Suprapubic skin (tissue), 4 donors: ENCODE data around the gene CCDC88C. TPM values are rescaled to one million over a fixed set of nuclear protein-coding genes. Genes with fewer than 3 reads are reported as not detected.

ENCODE experiments used
- DNase-seq, 2 donors: peaks; one replicate each; pipeline ENCODE4 v3.0.0-alpha.2; 2019; ENCODE audit warnings: low spot score in 2 of 2
- H3K27ac ChIP-seq: fragments of 200-600 bp; sonication (generic); one replicate; pipeline ENCODE4 v1.5.1; 2019
- H3K27me3 ChIP-seq: fragments of 200-600 bp; sonication (generic); one replicate; pipeline ENCODE4 v1.5.1; 2019
- H3K36me3 ChIP-seq: fragments of 200-600 bp; sonication (generic); one replicate; pipeline ENCODE4 v1.5.1; 2019
- H3K4me1 ChIP-seq: fragments of 200-600 bp; sonication (generic); one replicate; pipeline ENCODE4 v1.5.1; 2019
- H3K4me3 ChIP-seq: fragments of 200-600 bp; sonication (generic); one replicate; pipeline ENCODE4 v1.5.1; 2019; ENCODE audit warnings: mild to moderate bottlenecking
- H3K9me3 ChIP-seq: fragments of 200-600 bp; sonication (generic); one replicate; pipeline ENCODE4 v1.5.1; 2019
- EP300 ChIP-seq: sonication (generic); formaldehyde crosslinking; IDR thresholded peaks from one replicate; pipeline ENCODE4 v1.6.1; 2017; ENCODE audit warnings: antibody characterized with exemption
- POLR2A ChIP-seq, 2 donors: fragments of 450-650 bp; IDR thresholded peaks; one replicate each; pipeline ENCODE4 v1.6.1; 2017; ENCODE audit warnings: antibody characterized with exemption in 2 of 2, mild to moderate bottlenecking in 2 of 2, moderate library complexity in 2 of 2
- POLR2AphosphoS5 ChIP-seq, 3 donors: sonication (generic); formaldehyde crosslinking; IDR thresholded peaks; one replicate each; pipeline ENCODE4 v1.6.1; 2017; ENCODE audit warnings: antibody characterized with exemption in 3 of 3
- WGBS: methylation state at CpG from one replicate; pipeline ENCODE4 v1.1.5; 2018; 5-methylcytosine and 5-hydroxymethylcytosine counted together
- total RNA-seq, 4 donors: library from RNA; depleted of rRNA; stranded (reverse); fragments of >200 nt; gene quantifications; one replicate each; pipeline ENCODE4 v1.1.0, GENCODE V29; 2016
- TF ChIP-seq, protein P1 (sequence below), 2 donors: fragments of 200-600 bp in 1 of 2; fragments of 450-650 bp in 1 of 2; sonication (generic) in 1 of 2; IDR thresholded peaks; one replicate each; pipeline ENCODE4 v1.5.1; 2016 to 2019; ENCODE audit warnings: antibody characterized with exemption in 2 of 2, mild to moderate bottlenecking in 1 of 2, moderate library complexity in 1 of 2

CCDC88C gene
- total RNA-seq, 4 donors from 2014 or later = 16.6 to 25.0 (median 22.8) TPM

DNA sequence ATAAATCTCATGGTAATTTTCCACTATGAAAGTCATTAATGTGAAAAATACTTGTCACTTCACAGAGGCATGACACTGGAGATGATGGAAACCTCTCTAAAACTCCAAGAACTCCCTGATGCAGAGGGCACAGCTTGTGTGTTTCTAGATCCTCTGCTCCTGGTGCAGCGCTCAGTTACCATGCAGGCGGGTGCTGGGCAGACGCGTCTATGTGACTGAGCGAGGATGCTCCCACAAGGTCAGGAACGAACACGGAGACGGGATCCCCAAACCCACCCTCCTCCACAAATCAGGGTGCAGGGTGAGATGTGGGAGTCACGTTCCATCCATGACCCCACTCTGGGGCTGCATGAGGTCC, 81.5 kb downstream of the CCDC88C start:
- H3K27ac ChIP-seq = no peak overlapping the region
- no peaks in the 10 kb centered on the region for H3K27me3 ChIP-seq
- no peaks in the 10 kb centered on the region for H3K9me3 ChIP-seq
- H3K36me3 ChIP-seq = peaks cover 31% of the 10 kb centered on the region
- no peak overlapping the region for H3K4me3 ChIP-seq
- TF ChIP-seq POLR2AphosphoS5 (IDR thresholded peaks at IDR 0.05) (no peak), POLR2A (IDR thresholded peaks at IDR 0.05) (no peak), EP300 (no peak)
- TF ChIP-seq, protein P1, sequence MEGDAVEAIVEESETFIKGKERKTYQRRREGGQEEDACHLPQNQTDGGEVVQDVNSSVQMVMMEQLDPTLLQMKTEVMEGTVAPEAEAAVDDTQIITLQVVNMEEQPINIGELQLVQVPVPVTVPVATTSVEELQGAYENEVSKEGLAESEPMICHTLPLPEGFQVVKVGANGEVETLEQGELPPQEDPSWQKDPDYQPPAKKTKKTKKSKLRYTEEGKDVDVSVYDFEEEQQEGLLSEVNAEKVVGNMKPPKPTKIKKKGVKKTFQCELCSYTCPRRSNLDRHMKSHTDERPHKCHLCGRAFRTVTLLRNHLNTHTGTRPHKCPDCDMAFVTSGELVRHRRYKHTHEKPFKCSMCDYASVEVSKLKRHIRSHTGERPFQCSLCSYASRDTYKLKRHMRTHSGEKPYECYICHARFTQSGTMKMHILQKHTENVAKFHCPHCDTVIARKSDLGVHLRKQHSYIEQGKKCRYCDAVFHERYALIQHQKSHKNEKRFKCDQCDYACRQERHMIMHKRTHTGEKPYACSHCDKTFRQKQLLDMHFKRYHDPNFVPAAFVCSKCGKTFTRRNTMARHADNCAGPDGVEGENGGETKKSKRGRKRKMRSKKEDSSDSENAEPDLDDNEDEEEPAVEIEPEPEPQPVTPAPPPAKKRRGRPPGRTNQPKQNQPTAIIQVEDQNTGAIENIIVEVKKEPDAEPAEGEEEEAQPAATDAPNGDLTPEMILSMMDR (IDR thresholded peaks at IDR 0.05) = no peak
- H3K4me1 ChIP-seq = peaks cover 16% of the 10 kb centered on the region
- DNase-seq = no peak
- 95% methylated on average over 4 of the region's 9 CpGs for WGBS

DNA sequence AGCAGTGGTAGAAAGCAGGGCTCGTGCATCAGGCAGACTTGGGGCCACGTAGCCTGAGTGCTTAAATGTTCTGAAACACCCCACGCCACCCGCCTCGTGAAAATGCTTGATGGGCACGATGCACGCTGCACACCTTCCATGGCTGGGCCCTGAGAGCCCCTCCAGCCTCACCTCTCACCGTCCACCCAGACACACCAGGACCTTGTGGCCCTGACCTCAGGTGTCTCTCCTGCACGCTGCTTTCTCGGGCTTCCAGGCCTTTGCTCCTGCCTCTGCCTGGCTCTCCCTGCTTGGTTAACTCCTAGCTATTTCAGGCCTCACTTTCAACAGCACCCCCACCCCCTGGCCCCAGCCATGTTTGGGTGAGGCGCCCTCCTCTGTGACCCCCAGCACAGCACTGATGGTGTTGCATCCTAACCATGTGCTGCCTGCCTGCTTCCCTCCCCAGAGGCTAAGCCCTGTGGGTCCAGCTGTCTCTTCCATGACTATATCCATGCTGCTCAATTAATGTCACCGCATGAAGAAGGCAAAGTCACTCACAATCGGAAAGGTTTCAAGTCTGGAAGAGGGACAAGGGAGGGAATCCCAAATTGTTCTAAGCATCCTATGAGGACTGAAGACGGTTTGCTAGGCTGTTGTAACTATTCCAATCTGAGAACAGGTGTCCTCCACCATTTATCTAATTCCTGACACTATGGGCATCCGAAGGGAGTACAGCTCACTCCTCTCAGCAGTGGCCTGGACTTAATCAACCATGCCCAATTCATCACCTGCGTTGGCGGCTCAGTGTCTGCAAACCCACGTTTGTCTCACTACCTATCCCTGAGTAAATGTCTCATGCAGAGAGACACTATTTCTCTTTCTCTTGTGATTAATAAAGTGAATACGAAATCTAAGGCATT, 82.2 kb downstream of the CCDC88C start:
- WGBS = 90% methylated on average over 19 of the region's 19 CpGs
- no peak for DNase-seq

DNA sequence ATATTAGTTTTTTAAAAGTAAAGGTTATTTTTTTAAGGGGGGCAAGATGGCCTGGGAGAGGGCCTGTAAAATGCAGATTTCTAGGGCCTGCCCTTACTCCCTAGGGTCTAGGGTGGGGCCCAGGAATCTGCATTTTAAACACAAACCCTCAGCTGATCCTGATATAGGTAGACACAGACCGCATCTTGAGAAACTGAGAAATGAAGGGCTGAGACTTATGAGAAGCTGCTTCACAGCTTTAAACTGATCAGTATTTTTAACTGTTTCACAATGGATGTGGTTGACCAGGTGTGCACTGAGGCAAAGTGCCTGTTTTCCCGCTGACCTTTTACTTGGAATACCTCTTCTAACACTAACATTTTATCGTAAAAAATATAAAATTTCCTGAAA, 84.0 kb downstream of the CCDC88C start:
- Histone ChIP-seq H3K4me1 (peaks cover 16% of the 10 kb centered on the region), H3K4me3 (no peak overlapping the region), H3K27ac (no peak overlapping the region), H3K9me3 (no peaks in the 10 kb centered on the region), H3K36me3 (peaks cover 26% of the 10 kb centered on the region), H3K27me3 (no peaks in the 10 kb centered on the region)
- no peak for DNase-seq
- TF ChIP-seq, protein P1 (IDR thresholded peaks at IDR 0.05) = no peak
- no peak for TF ChIP-seq POLR2AphosphoS5 (IDR thresholded peaks at IDR 0.05)
- TF ChIP-seq POLR2A (IDR thresholded peaks at IDR 0.05) = no peak
- no peak for TF ChIP-seq EP300
- 97% methylated on average over 3 of the region's 3 CpGs for WGBS

More for the DNA sequence above, 82.2 kb downstream of the CCDC88C start:
- H3K4me3 ChIP-seq = no peak overlapping the region
- H3K9me3 ChIP-seq = no peaks in the 10 kb centered on the region
- H3K36me3 ChIP-seq = peaks cover 31% of the 10 kb centered on the region
- no peaks in the 10 kb centered on the region for H3K27me3 ChIP-seq
- TF ChIP-seq POLR2AphosphoS5 (IDR thresholded peaks at IDR 0.05) = no peak
- no peak for TF ChIP-seq POLR2A (IDR thresholded peaks at IDR 0.05)
- TF ChIP-seq, protein P1 (IDR thresholded peaks at IDR 0.05) = no peak
- no peak for TF ChIP-seq EP300
- peaks cover 16% of the 10 kb centered on the region for H3K4me1 ChIP-seq
- H3K27ac ChIP-seq = no peak overlapping the region

DNA sequence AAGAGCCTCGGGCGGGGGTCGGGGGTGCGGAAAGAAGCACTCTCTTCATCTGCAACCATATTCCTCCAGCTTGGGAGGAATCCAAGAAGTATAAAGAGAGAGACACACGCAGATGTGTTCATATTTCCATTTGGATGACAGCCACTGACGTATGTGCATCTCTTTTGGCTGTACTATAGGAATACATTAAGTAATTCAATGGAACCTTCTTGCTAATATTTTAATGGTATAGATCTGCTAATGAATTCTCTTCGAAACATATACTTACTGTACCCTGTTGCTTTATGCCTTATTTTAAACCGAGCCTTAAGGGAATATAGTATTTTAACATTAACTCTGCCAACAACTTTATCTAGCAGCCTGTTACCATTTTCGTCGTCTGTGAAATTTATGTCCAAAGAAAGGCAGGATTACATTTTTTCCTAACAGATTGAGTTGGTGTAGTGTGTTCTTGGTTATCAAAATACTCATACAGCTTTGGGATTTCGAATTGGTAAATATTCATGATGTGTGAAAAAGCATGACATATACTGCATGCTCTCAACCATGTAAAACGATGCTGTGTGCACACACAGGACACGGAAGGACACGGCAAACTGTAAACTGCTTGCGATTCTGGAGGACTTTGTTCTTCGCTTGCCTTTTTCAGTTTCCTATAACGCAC, 84.5 kb downstream of the CCDC88C start:
- WGBS = 84% methylated on average over 17 of the region's 17 CpGs
- Histone ChIP-seq H3K4me1 (peaks cover 16% of the 10 kb centered on the region), H3K27ac (no peak overlapping the region), H3K27me3 (no peaks in the 10 kb centered on the region), H3K4me3 (no peak overlapping the region), H3K36me3 (peaks cover 21% of the 10 kb centered on the region), H3K9me3 (no peaks in the 10 kb centered on the region)
- DNase-seq = no peak
- no peak for TF ChIP-seq POLR2A (IDR thresholded peaks at IDR 0.05)
- no peak for TF ChIP-seq POLR2AphosphoS5 (IDR thresholded peaks at IDR 0.05)

DNA sequence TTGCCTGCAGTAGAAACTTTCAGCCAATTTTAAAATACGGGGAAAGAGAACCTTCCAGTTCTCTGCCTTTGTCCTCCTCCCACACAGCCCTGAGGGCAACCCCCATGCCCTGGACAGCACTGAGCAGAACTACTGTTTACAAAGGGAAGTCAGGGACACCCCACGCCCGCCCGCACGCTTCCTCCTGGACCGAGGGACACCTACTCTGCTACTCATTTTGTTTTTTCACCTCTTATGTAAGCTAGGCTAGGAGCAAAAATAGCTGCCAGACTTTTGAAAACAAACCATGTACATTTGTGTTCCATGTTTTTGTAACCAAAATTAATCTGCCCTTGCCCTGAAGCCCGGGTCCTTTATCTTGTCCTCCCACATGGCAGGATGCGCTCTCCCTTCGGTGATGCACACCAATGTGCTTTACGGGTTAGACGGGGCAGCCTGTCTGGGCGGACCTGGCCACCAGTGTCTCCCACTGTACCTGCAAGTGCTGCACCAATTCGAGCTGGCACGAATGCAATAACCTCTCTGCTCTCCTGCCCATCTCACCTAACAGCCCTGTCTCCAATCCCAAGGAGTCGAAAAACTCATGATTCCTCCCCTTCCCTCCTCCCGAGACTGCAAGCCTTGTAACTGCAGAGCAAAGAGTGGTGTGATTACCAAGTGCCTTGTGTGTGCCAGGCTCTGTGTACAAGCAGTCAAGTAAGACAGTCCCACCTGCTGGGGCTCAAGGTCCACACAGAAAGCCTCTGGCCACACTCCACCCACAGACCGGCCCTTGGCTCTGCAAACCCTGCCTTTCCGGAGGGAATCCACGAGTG, 85.2 kb downstream of the CCDC88C start:
- Histone ChIP-seq H3K4me1 (peaks cover 16% of the 10 kb centered on the region), H3K9me3 (no peaks in the 10 kb centered on the region), H3K27me3 (no peaks in the 10 kb centered on the region), H3K4me3 (no peak overlapping the region), H3K27ac (no peak overlapping the region), H3K36me3 (peaks cover 13% of the 10 kb centered on the region)
- TF ChIP-seq EP300 (no peak), POLR2AphosphoS5 (IDR thresholded peaks at IDR 0.05) (no peak), POLR2A (IDR thresholded peaks at IDR 0.05) (no peak)
- TF ChIP-seq, protein P1 (IDR thresholded peaks at IDR 0.05) = no peak
- 68% methylated on average over 18 of the region's 19 CpGs for WGBS
- no peak for DNase-seq
